Measurements from ENCODE around the gene SFXN4. TPM values are rescaled to one million over a fixed set of nuclear protein-coding genes. Genes with fewer than 3 reads are reported as not detected.

SFXN4 gene
- total and polyA plus RNA-seq, 2 of the 13 experiments (the other 11 are each of a cell fraction or from before 2014, with no cell fraction given), result 47.7 to 64.9 TPM

GRCh38 chr10:119207713-119208552, 42.4 kb upstream of the SFXN4 start (continued):
- no peak for TF ChIP-seq TCF12 (IDR thresholded peaks at IDR 0.05)
- TF ChIP-seq TCF12 (CRISPR knock-in tag; IDR thresholded peaks at IDR 0.05), result no peak
- TF ChIP-seq NFE2 (CRISPR knock-in tag; IDR thresholded peaks at IDR 0.05), result no peak
- TF ChIP-seq ZNF768 (CRISPR knock-in tag; IDR thresholded peaks at IDR 0.05), result peak; percentile 20; the same call in 1 of the 2 replicates
- TF ChIP-seq CHCHD3 (CRISPR knock-in tag; IDR thresholded peaks at IDR 0.05), result 0 out of 2 replicates have a peak, but pooled peaks have one; percentile 53
- no peak for TF ChIP-seq RNF2 (conservative IDR thresholded peaks at IDR 0.05; ENCODE audit: low read depth)
- TF ChIP-seq ZNF329 (CRISPR knock-in tag; IDR thresholded peaks at IDR 0.05; ENCODE audit: low read depth), result no peak
- TF ChIP-seq ZNF235 (CRISPR knock-in tag; IDR thresholded peaks at IDR 0.05; ENCODE audit: borderline replicate concordance), result 0 out of 2 replicates have a peak, but pooled peaks have one; percentile 33
- no peak for TF ChIP-seq ARNT2 (CRISPR knock-in tag; IDR thresholded peaks at IDR 0.05; ENCODE audit: low read depth)
- no peak for TF ChIP-seq ZNF326 (CRISPR knock-in tag; IDR thresholded peaks at IDR 0.05; ENCODE audit: borderline replicate concordance)
- TF ChIP-seq ZSCAN31 (CRISPR knock-in tag; IDR thresholded peaks at IDR 0.05; ENCODE audit: low read depth), result 0 out of 2 replicates have a peak, but pooled peaks have one; percentile 7
- TF ChIP-seq FOXC1 (CRISPR knock-in tag; IDR thresholded peaks at IDR 0.05; ENCODE audit: borderline replicate concordance), result no peak
- no peak for TF ChIP-seq CREB3 (CRISPR knock-in tag; IDR thresholded peaks at IDR 0.05)
- no peak for TF ChIP-seq ZNF737 (CRISPR knock-in tag; IDR thresholded peaks at IDR 0.05; ENCODE audit: borderline replicate concordance)
- TF ChIP-seq GLI4 (CRISPR knock-in tag; IDR thresholded peaks at IDR 0.05; ENCODE audit: borderline replicate concordance), result no peak
- TF ChIP-seq HNRNPK (IDR thresholded peaks at IDR 0.05; ENCODE audit: low read depth, low read length, poor library complexity, severe bottlenecking), result peak; percentile 99
- no peak for TF ChIP-seq ZNF160 (CRISPR knock-in tag; IDR thresholded peaks at IDR 0.05)
- TF ChIP-seq FOXP4 (CRISPR knock-in tag; IDR thresholded peaks at IDR 0.05), result no peak
- TF ChIP-seq ZNF142 (CRISPR knock-in tag; IDR thresholded peaks at IDR 0.05), result no peak
